Pancreas (tissue), 10 donors: Measurements from ENCODE around the gene SPATA13. TPM values are rescaled to one million over a fixed set of nuclear protein-coding genes. Genes with fewer than 3 reads are reported as not detected.

Source experiments
- ATAC-seq, 4 donors: fragments of 200-7000 bp; cut with Tn5 transposase; one replicate each; pipeline versions ENCODE4 v1.8.0 to v1.9.1; 2020; ENCODE audit warnings: mild to moderate bottlenecking in 4 of 4, moderate library complexity in 4 of 4
- DNase-seq, 6 donors: peaks; one replicate each; pipeline ENCODE4 v3.0.0-alpha.2; 2020
- FAIRE-seq: peaks from 2 replicates; lab custom pipeline; 2012; peaks lifted over from hg19 to GRCh38; lab: Jason Lieb, UNC
- H3K27ac ChIP-seq, 4 donors: fragments of 200-600 bp; sonication (generic); 1 replicate in 3 of 4; 2 replicates in 1 of 4; pipeline versions ENCODE4 v1.5.0 to v1.8.0; 2020
- H3K27me3 ChIP-seq, 4 donors: fragments of 200-600 bp; one replicate each; pipeline ENCODE4 v1.8.0; 2021
- H3K36me3 ChIP-seq, 3 donors: fragments of 200-600 bp; sonication (generic) in 1 of 3; one replicate each; pipeline versions ENCODE4 v1.5.0 to v1.8.0; 2020 to 2021
- H3K4me1 ChIP-seq, 3 donors: fragments of 200-600 bp; one replicate each; pipeline ENCODE4 v1.8.0; 2021
- H3K4me3 ChIP-seq, 4 donors: fragments of 200-600 bp; sonication (generic) in 2 of 4; one replicate each; pipeline versions ENCODE4 v1.5.0 to v1.8.0; 2020 to 2021
- H3K9me3 ChIP-seq, 4 donors: fragments of 200-600 bp; one replicate each; pipeline ENCODE4 v1.8.0; 2021
- CTCF ChIP-seq, 4 donors: fragments of 200-600 bp; sonication (generic) in 3 of 4; IDR thresholded peaks; one replicate each; pipeline versions ENCODE4 v1.5.0 to v1.8.0; 2021; ENCODE audit warnings: antibody characterized with exemption in 4 of 4
- WGBS, 2 donors: extraction: QIAGEN DNeasy Blood & Tissue Kit; methylation state at CpG; one replicate each; pipeline ENCODE4 v1.1.7; 2013; 5-methylcytosine and 5-hydroxymethylcytosine counted together
- intact Hi-C, 3 donors: fragments of 100-400 bp; cut with DNase I; formaldehyde crosslinking; loops; one replicate each; pipeline versions ENCODE4 v1.11.1 to v1.14.2; 2022
- polyA plus RNA-seq, 2 donors: library from polyadenylated mRNA; stranded (reverse); fragments of 200-250 nt; gene quantifications; one replicate each; pipeline ENCODE4 v1.2.3, GENCODE V29; 2013
- total RNA-seq, 6 donors: library from RNA; stranded (reverse); fragmentation: NEBNext Ultra II Directional in 4 of 6; extraction: Animal tissue kit (Norgen Biotek cat#: 25700) in 4 of 6; gene quantifications; one replicate each; pipeline versions ENCODE4 v1.2.1 to v1.2.4, GENCODE V29; 2021 to 2023
- donor health status: healthy with polysubstance abuse.
- donor health status: DM: no; HTN: no; CAD: no; lungs with moderate emphysema.
- donor health status: DM: no; HTN: no; CAD: no.
- donor health status: control.
- donor health status: control.
- donor health status: Bipolar disorder and iron deficiency.
- donor health status: DM: yes; HTN: yes; CAD: no.
- donor health status: DM: no; HTN: no; CAD: no.
- donor health status: DM: no; HTN: no; CAD: no.
- donor health status: DM: yes; HTN: yes; CAD: no.

Gene SPATA13
- total and polyA plus RNA-seq, 8 donors = 38.1 to 71.2 (median 53.9) TPM

- FAIRE-seq (no peak), DNase-seq (no peak), ATAC-seq (no peak)
- 88 to 100% methylated on average over 3 of the region's 3 CpGs for WGBS, 2 donors
- Histone ChIP-seq H3K9me3 (no peaks in the 10 kb centered on the region), H3K27me3 (no peaks in the 10 kb centered on the region), H3K36me3 (no peaks in the 10 kb centered on the region), H3K4me1 (peaks cover 20 to 35% (median 23%) of the 10 kb centered on the region in 3 donors), H3K27ac (no peak overlapping the region), H3K4me3 (no peak overlapping the region)
- intact Hi-C loops = no loop called here
- no peak for TF ChIP-seq CTCF (IDR thresholded peaks at IDR 0.05)
Measured at GRCh38 chr13:24265453-24265852, 104.9 kb downstream of the SPATA13 start.

GRCh38 chr13:24267274-24267673, 106.8 kb downstream of the SPATA13 start:
- ATAC-seq (no peak), DNase-seq (peak in 1 of 6 donors; percentile 2), FAIRE-seq (peak; percentile 13)
- Histone ChIP-seq H3K27ac (peak overlapping the region in 1 of 4 donors; percentile 15), H3K4me3 (no peak overlapping the region), H3K36me3 (no peaks in the 10 kb centered on the region), H3K27me3 (no peaks in the 10 kb centered on the region), H3K9me3 (no peaks in the 10 kb centered on the region), H3K4me1 (peaks cover 24 to 48% (median 35%) of the 10 kb centered on the region in 3 donors)
- no peak for TF ChIP-seq CTCF (IDR thresholded peaks at IDR 0.05)
- 76 to 86% methylated on average over 3 of the region's 3 CpGs for WGBS, 2 donors
- intact Hi-C loops = no loop called here

- 90 to 91% methylated on average over 2 of the region's 2 CpGs for WGBS, 2 donors
- FAIRE-seq (no peak), ATAC-seq (no peak), DNase-seq (no peak)
- H3K9me3 ChIP-seq = no peaks in the 10 kb centered on the region
- H3K4me3 ChIP-seq = no peak overlapping the region
- intact Hi-C loops = no loop called here
- no peaks in the 10 kb centered on the region for H3K36me3 ChIP-seq
- H3K27me3 ChIP-seq = no peaks in the 10 kb centered on the region
- H3K27ac ChIP-seq = peak overlapping the region in 1 of 4 donors; percentile 14
- H3K4me1 ChIP-seq = peaks cover 24 to 49% (median 35%) of the 10 kb centered on the region in 3 donors
- TF ChIP-seq CTCF (IDR thresholded peaks at IDR 0.05) = no peak
Measured at GRCh38 chr13:24267801-24268200, 107.3 kb downstream of the SPATA13 start.

GRCh38 chr13:24269821-24270220, 109.3 kb downstream of the SPATA13 start:
- Histone ChIP-seq H3K9me3 (no peaks in the 10 kb centered on the region), H3K27me3 (no peaks in the 10 kb centered on the region), H3K36me3 (no peaks in the 10 kb centered on the region), H3K4me3 (no peak overlapping the region), H3K27ac (peak overlapping the region in 2 of 4 donors; percentile 76 to 94), H3K4me1 (peaks cover 19 to 55% (median 27%) of the 10 kb centered on the region in 3 donors)
- DNase-seq = no peak
- FAIRE-seq = no peak
- WGBS, 2 donors = 84 to 85% methylated on average over 4 of the region's 4 CpGs
- intact Hi-C loops = no loop called here
- no peak for ATAC-seq
- TF ChIP-seq CTCF (IDR thresholded peaks at IDR 0.05) = no peak

GRCh38 chr13:24270639-24271141, 110.2 kb downstream of the SPATA13 start:
- Histone ChIP-seq H3K36me3 (no peaks in the 10 kb centered on the region), H3K9me3 (no peaks in the 10 kb centered on the region), H3K27ac (peak overlapping the region; percentile 2 to 94 (median 56)), H3K4me3 (peak overlapping the region in 1 of 4 donors; percentile 40), H3K27me3 (no peaks in the 10 kb centered on the region), H3K4me1 (peaks cover 19 to 55% (median 27%) of the 10 kb centered on the region in 3 donors)
- DNase-seq (peak; percentile 46 to 79 (median 62)), ATAC-seq (peak; percentile 49 to 84 (median 70)), FAIRE-seq (no peak)
- TF ChIP-seq CTCF (IDR thresholded peaks at IDR 0.05) = no peak
- WGBS, 2 donors = 1 to 3% methylated on average over 10 of the region's 10 CpGs
- intact Hi-C loops = no loop called here
